ENCODE results near the gene ZNF93. TPM values are rescaled to one million over a fixed set of nuclear protein-coding genes. Genes with fewer than 3 reads are reported as not detected.
A peak's percentile ranks its signal among the peaks of the same experiment; 100 is the strongest.

The ZNF93 gene
- total and polyA plus RNA-seq, 2 of the 8 experiments (the other 6 are each of a cell fraction or from before 2014, with no cell fraction given), result 40.8 to 61.8 TPM

DNA sequence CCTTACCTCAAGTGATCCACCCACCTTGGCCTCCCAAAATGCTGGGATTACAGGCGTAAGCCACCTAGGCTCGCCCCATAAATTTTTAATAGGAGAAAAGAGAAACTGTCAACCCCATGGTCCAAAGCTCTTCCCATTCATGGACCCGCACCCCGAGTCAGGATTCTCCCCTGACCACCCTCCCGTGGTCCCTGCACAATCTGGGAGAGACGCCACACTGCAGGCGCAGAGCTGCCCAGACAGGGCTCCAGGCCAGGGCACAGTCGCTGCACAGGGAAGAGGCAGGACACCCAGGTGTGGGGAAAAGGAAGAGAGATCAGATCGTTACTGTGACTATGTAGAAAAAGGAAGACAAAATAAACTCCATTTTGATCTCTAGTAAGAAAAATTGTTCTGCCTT, 54.5 kb downstream of the ZNF93 start:
- 90% methylated on average over 9 of the region's 9 CpGs; no CpG with 5 or more reads in 1 of the 2 experiments for WGBS, 2 experiments (ENCODE audit: extremely low coverage in 1 of 2, insufficient coverage in 1 of 2, insufficient read length in 1 of 2, insufficient replicate concordance in 2 of 2, low coverage in 1 of 2, low lambda C conversion rate in 2 of 2, missing lambda C conversion rate in 1 of 2)
- ChIA-PET CTCF (ENCODE audit: partially characterized antibody) (interaction anchor here (1.0 to 1.1 kb wide), 2 partner anchors 18 to 122 kb away, joined by 3 read pairs; partner anchors contain the start of gene ZNF90), POLR2A (ENCODE audit: partially characterized antibody) (interaction anchor here (1.1 kb wide), 1 partner anchor 57 kb away, joined by 3 read pairs; no protein-coding TSS in a partner anchor)
- Histone ChIP-seq H3K23ac (ENCODE audit: insufficient read length) (no peak overlapping the region), H2BK20ac (ENCODE audit: low read length) (no peak overlapping the region), H4K20me1 (replicated peaks in 1 of 2; ENCODE audit: control insufficient read depth in 1 of 2, insufficient read depth in 2 of 2, low read length in 2 of 2) (no peaks in the 10 kb centered on the region), H3K9ac (replicated peaks in 1 of 4; ENCODE audit: extremely low read depth in 1 of 4, low read depth in 3 of 4, low read length in 3 of 4) (no peak overlapping the region), H3K27me3 (replicated peaks in 1 of 4; ENCODE audit: control insufficient read depth in 3 of 4, extremely low read depth in 1 of 4, insufficient read depth in 3 of 4, low read length in 3 of 4) (no peaks in the 10 kb centered on the region), H3K36me3 (ENCODE audit: control insufficient read depth in 2 of 4, insufficient read depth in 4 of 4, low read length in 3 of 4) (no peaks in the 10 kb centered on the region), H3K18ac (ENCODE audit: extremely low read depth, low read length) (no peak overlapping the region), H3K23me2 (ENCODE audit: low read depth, low read length) (no peaks in the 10 kb centered on the region), H3K9me3 (ENCODE audit: insufficient read depth in 2 of 2, low read depth in 1 of 2, low read length in 1 of 2) (no peaks in the 10 kb centered on the region), H2BK15ac (ENCODE audit: low read length) (no peak overlapping the region), H2BK12ac (ENCODE audit: low read depth, low read length) (no peak overlapping the region), H3K27ac (ENCODE audit: low read depth, low read length) (no peak overlapping the region), H3K4me1 (replicated peaks in 1 of 4; ENCODE audit: control insufficient read depth in 3 of 4, insufficient read depth in 4 of 4, low read length in 3 of 4) (peaks cover 0 to 4% (median 0%) of the 10 kb centered on the region in 4 experiments; a peak in 2 of 7 replicates), H3K4me2 (ENCODE audit: insufficient read depth in 1 of 2, low read depth in 2 of 2, low read length in 2 of 2) (no peak overlapping the region), H3K79me1 (ENCODE audit: low read depth, low read length) (no peaks in the 10 kb centered on the region), H2AK5ac (ENCODE audit: low read depth, low read length) (no peak overlapping the region), H2BK120ac (replicated peaks; ENCODE audit: low read depth, low read length) (no peak overlapping the region), H4K91ac (replicated peaks; ENCODE audit: insufficient read length, low read length) (no peak overlapping the region), H3K56ac (replicated peaks; ENCODE audit: insufficient read length, low read depth, low read length) (no peak overlapping the region), H2AFZ (ENCODE audit: low read length) (no peak overlapping the region), H3K4ac (replicated peaks; ENCODE audit: insufficient read length, low read depth, low read length) (no peak overlapping the region), H4K8ac (ENCODE audit: extremely low read depth, insufficient read depth, low read length) (no peak overlapping the region), H3K14ac (ENCODE audit: insufficient read length) (no peak overlapping the region), H3K4me3 (ENCODE audit: extremely low read depth in 1 of 4, insufficient read depth in 2 of 4, low read depth in 3 of 4, low read length in 4 of 4) (no peak overlapping the region), H3K79me2 (ENCODE audit: control insufficient read depth in 1 of 2, insufficient read depth in 2 of 2, low read length in 2 of 2) (no peaks in the 10 kb centered on the region), H4K5ac (ENCODE audit: insufficient read length, low read depth, low read length) (no peak overlapping the region), H2BK5ac (ENCODE audit: low read depth, low read length) (no peak overlapping the region)
- FAIRE-seq (no peak), DNase-seq (ENCODE audit: low read depth in 1 of 2, low spot score in 2 of 2) (peak in 1 of 2 experiments; percentile 33)
- TF ChIP-seq CTBP2 (IDR thresholded peaks at IDR 0.05; ENCODE audit: borderline replicate concordance, insufficient read depth, insufficient read length, low read length) (no peak), RNF2 (IDR thresholded peaks at IDR 0.05; ENCODE audit: borderline replicate concordance, low read depth, low read length, missing control alignments, poor library complexity, severe bottlenecking) (no peak), POU5F1 (IDR thresholded peaks at IDR 0.05; ENCODE audit: low read depth, low read length) (no peak), EZH2 (IDR thresholded peaks at IDR 0.05; ENCODE audit: low read depth, low read length, severe bottlenecking) (no peak), RXRA (IDR thresholded peaks at IDR 0.05; ENCODE audit: insufficient read depth, low read depth, low read length) (no peak), SIN3A (conservative IDR thresholded peaks at IDR 0.05 in 1 of 2, IDR thresholded peaks at IDR 0.05 in 1 of 2; ENCODE audit: low read depth in 1 of 2, low read length in 2 of 2) (no peak), CHD1 (IDR thresholded peaks at IDR 0.05; ENCODE audit: low read depth, low read length) (no peak), SAP30 (IDR thresholded peaks at IDR 0.05; ENCODE audit: insufficient read depth, insufficient replicate concordance, low read length) (no peak), NRF1 (IDR thresholded peaks at IDR 0.05; ENCODE audit: low read depth, low read length) (no peak)
- TF ChIP-seq, protein P1, sequence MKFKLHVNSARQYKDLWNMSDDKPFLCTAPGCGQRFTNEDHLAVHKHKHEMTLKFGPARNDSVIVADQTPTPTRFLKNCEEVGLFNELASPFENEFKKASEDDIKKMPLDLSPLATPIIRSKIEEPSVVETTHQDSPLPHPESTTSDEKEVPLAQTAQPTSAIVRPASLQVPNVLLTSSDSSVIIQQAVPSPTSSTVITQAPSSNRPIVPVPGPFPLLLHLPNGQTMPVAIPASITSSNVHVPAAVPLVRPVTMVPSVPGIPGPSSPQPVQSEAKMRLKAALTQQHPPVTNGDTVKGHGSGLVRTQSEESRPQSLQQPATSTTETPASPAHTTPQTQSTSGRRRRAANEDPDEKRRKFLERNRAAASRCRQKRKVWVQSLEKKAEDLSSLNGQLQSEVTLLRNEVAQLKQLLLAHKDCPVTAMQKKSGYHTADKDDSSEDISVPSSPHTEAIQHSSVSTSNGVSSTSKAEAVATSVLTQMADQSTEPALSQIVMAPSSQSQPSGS (IDR thresholded peaks at IDR 0.05; ENCODE audit: low read length), result no peak

Data from H1 (cell line).